Measurements from ENCODE around the gene TJP3.
"Not testable (repeated sequence)": the region's sequence is repeated elsewhere in the genome, so short reads cannot be mapped to it uniquely, and the experiment has no call there.

The TJP3 gene

GRCh38 chr19:3746371-3747056 is 38.3 kb downstream of the TJP3 start:
- DNase-seq = no peak

GRCh38 chr19:3748965-3749364 is 40.8 kb downstream of the TJP3 start:
- no peak for DNase-seq

GRCh38 chr19:3750211-3750610 is 42.0 kb downstream of the TJP3 start:
- no peak for DNase-seq

GRCh38 chr19:3751236-3751635 is 43.1 kb downstream of the TJP3 start:
- DNase-seq = no peak

GRCh38 chr19:3752492-3752891 is 44.3 kb downstream of the TJP3 start:
- no peak for DNase-seq

- DNase-seq = no peak
Measured at GRCh38 chr19:3753631-3754410, 45.6 kb downstream of the TJP3 start.

GRCh38 chr19:3757705-3758104 is 49.5 kb downstream of the TJP3 start:
- not testable (repeated sequence) for DNase-seq

GRCh38 chr19:3758297-3758696 is 50.1 kb downstream of the TJP3 start:
- DNase-seq = not testable (repeated sequence)

GRCh38 chr19:3759482-3760254 is 51.5 kb downstream of the TJP3 start:
- no peak for DNase-seq

- no peak for DNase-seq
Measured at GRCh38 chr19:3760871-3761361, 52.7 kb downstream of the TJP3 start.

- DNase-seq = peak; percentile 75
Measured at GRCh38 chr19:3761382-3762129, 53.4 kb downstream of the TJP3 start, which contains the start of gene APBA3. TSS of gene APBA3 (minus strand) at chr19:3761692. CDS start at chr19:3760264, 1,428 bp downstream.

- DNase-seq = no peak
Measured at GRCh38 chr19:3762130-3762473, 53.9 kb downstream of the TJP3 start.

- peak; percentile 94 for DNase-seq
Measured at GRCh38 chr19:3762501-3763459, 54.6 kb downstream of the TJP3 start, which contains the start of gene MRPL54. TSS of gene MRPL54 (plus strand) at chr19:3762682. CDS start at chr19:3762701, 19 bp downstream.

GRCh38 chr19:3765121-3765520 is 56.9 kb downstream of the TJP3 start:
- DNase-seq = no peak

GRCh38 chr19:3765757-3766156 is 57.6 kb downstream of the TJP3 start:
- not testable (repeated sequence) for DNase-seq

- DNase-seq = no peak
Measured at GRCh38 chr19:3766520-3766919, 58.3 kb downstream of the TJP3 start.

GRCh38 chr19:3767050-3767449 is 58.9 kb downstream of the TJP3 start:
- no peak for DNase-seq

GRCh38 chr19:3768015-3768747 is 60.0 kb downstream of the TJP3 start:
- no peak for DNase-seq

- no peak for DNase-seq
Measured at GRCh38 chr19:3768748-3769099, 60.5 kb downstream of the TJP3 start.

GRCh38 chr19:3769494-3769893 is 61.3 kb downstream of the TJP3 start:
- DNase-seq = no peak
